HepG2 (cell line): ENCODE measurements around the gene GAPDH. TPM values are rescaled to one million over a fixed set of nuclear protein-coding genes. Genes with fewer than 3 reads are reported as not detected.

Experiments used
- CENPBD1 ChIP-seq: sonication (generic); formaldehyde crosslinking; IDR thresholded peaks from 2 replicates; pipeline ENCODE4 v1.8.0; 2022; ENCODE audit warnings: missing genetic modification reagents, low read depth, mild to moderate bottlenecking, borderline replicate concordance
- FOXJ3 ChIP-seq: sonication (generic); formaldehyde crosslinking; IDR thresholded peaks from 2 replicates; pipeline ENCODE4 v1.4.0; 2020; ENCODE audit warnings: missing genetic modification reagents, mild to moderate bottlenecking, borderline replicate concordance
- FOXP1 ChIP-seq, 2 experiments: fragments of 450-650 bp in 1 of 2; IDR thresholded peaks; 2 replicates each; pipeline ENCODE4 v1.6.1; 2017 to 2018; ENCODE audit warnings: antibody characterized with exemption in 1 of 2
- GATAD2A ChIP-seq: IDR thresholded peaks from 2 replicates; pipeline ENCODE4 v1.6.1; 2016
- IKZF4 ChIP-seq: sonication (generic); formaldehyde crosslinking; IDR thresholded peaks from 2 replicates; pipeline ENCODE4 v1.5.1; 2020; ENCODE audit warnings: borderline replicate concordance, mild to moderate bottlenecking, low read depth, missing genetic modification reagents; ENCODE audit errors: not compliant biosample characterization
- MED13 ChIP-seq: sonication (generic); formaldehyde crosslinking; IDR thresholded peaks from 2 replicates; pipeline ENCODE4 v1.5.0; 2020; ENCODE audit warnings: missing genetic modification reagents
- NFE2L2 ChIP-seq: fragments of 150-350 bp; IDR thresholded peaks from 2 replicates; pipeline ENCODE4 v1.6.1; 2014; ENCODE audit warnings: low read length
- NFKB2 ChIP-seq: sonication (generic); formaldehyde crosslinking; IDR thresholded peaks from 2 replicates; pipeline ENCODE4 v1.4.0; 2020; ENCODE audit warnings: missing genetic modification reagents, borderline replicate concordance
- NR0B2 ChIP-seq: sonication (generic); formaldehyde crosslinking; IDR thresholded peaks from 2 replicates; pipeline ENCODE4 v1.4.0; 2020; ENCODE audit warnings: mild to moderate bottlenecking, missing genetic modification reagents
- NR2C2 ChIP-seq: sonication (generic); formaldehyde crosslinking; IDR thresholded peaks from 2 replicates; pipeline ENCODE4 v1.4.0; 2020; ENCODE audit warnings: missing genetic modification reagents, mild to moderate bottlenecking, moderate library complexity, borderline replicate concordance
- THAP11 ChIP-seq: IDR thresholded peaks from 2 replicates; pipeline ENCODE4 v1.6.1; 2016; ENCODE audit warnings: missing biosample characterization, missing genetic modification reagents
- XRCC5 ChIP-seq: fragments of 200-400 bp; formaldehyde crosslinking; optimal IDR thresholded peaks from 2 replicates; pipeline ENCODE3; 2017; ENCODE audit warnings: mild to moderate bottlenecking, low read length
- ZFX ChIP-seq: sonication (generic); formaldehyde crosslinking; IDR thresholded peaks from 2 replicates; pipeline ENCODE4 v1.4.0; 2020; ENCODE audit warnings: mild to moderate bottlenecking, low read depth, missing genetic modification reagents, moderate library complexity
- ZNF136 ChIP-seq: sonication (generic); formaldehyde crosslinking; IDR thresholded peaks from 2 replicates; pipeline ENCODE4 v1.8.1; 2022; ENCODE audit warnings: low read depth, mild to moderate bottlenecking, moderate library complexity, missing genetic modification reagents
- ZNF282 ChIP-seq: fragments of 450-650 bp; IDR thresholded peaks from 2 replicates; pipeline ENCODE4 v1.6.1; 2018; ENCODE audit not compliant: partially characterized antibody
- ZNF547 ChIP-seq: sonication (generic); formaldehyde crosslinking; IDR thresholded peaks from 2 replicates; pipeline ENCODE4 v1.5.1; 2020; ENCODE audit warnings: mild to moderate bottlenecking, missing genetic modification reagents
- ZNF564 ChIP-seq: sonication (generic); formaldehyde crosslinking; IDR thresholded peaks from 2 replicates; pipeline ENCODE4 v1.8.1; 2023; ENCODE audit warnings: mild to moderate bottlenecking, missing genetic modification reagents
- ZNF776 ChIP-seq: sonication (generic); formaldehyde crosslinking; IDR thresholded peaks from 2 replicates; pipeline ENCODE4 v1.4.0; 2020; ENCODE audit warnings: mild to moderate bottlenecking, missing genetic modification reagents
- ZSCAN25 ChIP-seq: sonication (generic); formaldehyde crosslinking; IDR thresholded peaks from 2 replicates; pipeline ENCODE4 v1.8.0; 2022; ENCODE audit warnings: mild to moderate bottlenecking, missing genetic modification reagents
- polyA plus RNA-seq, 8 experiments: library from polyadenylated mRNA; depleted of rRNA in 3 of 8; stranded (reverse) in 7 of 8; unstranded in 1 of 8; fragments of >200 nt; fragmentation: Illumina TruSeq in 4 of 8; extraction: Trizol in 4 of 8; gene quantifications; 2 replicates each; pipeline versions ENCODE4 v1.2.1 to v1.2.3, GENCODE V29; 2011 to 2016; ENCODE audit warnings: low read depth in 4 of 8, missing spikeins in 1 of 8, mixed read lengths in 1 of 8; ENCODE audit not compliant: insufficient read depth in 1 of 8
- total RNA-seq, 5 experiments: library from RNA; depleted of rRNA; stranded (reverse); fragments of >200 nt; fragmentation: Illumina TruSeq; extraction: Trizol; gene quantifications; 2 replicates each; pipeline ENCODE4 v1.2.3, GENCODE V29; 2016; ENCODE audit warnings: low read depth in 1 of 5
- TF ChIP-seq, protein P1 (sequence below): sonication (generic); formaldehyde crosslinking; IDR thresholded peaks from 2 replicates; pipeline ENCODE4 v1.4.0; 2020; ENCODE audit warnings: mild to moderate bottlenecking, missing genetic modification reagents
- TF ChIP-seq, protein P2 (sequence below): sonication (generic); formaldehyde crosslinking; IDR thresholded peaks from 2 replicates; pipeline ENCODE4 v1.4.0; 2020; ENCODE audit warnings: mild to moderate bottlenecking, missing genetic modification reagents, borderline replicate concordance

GAPDH gene
- total and polyA plus RNA-seq, 2 of the 13 experiments (the other 11 are each of a cell fraction or from before 2014, with no cell fraction given): 3,038 to 12,722 TPM

- TF ChIP-seq ZNF564 (CRISPR knock-in tag) (no peak), ZNF136 (CRISPR knock-in tag) (0 out of 2 replicates have a peak, but pooled peaks have one; percentile 22), XRCC5 (peak; percentile 78), IKZF4 (CRISPR knock-in tag) (peak; percentile 48), FOXP1 (IDR thresholded peaks at IDR 0.05) (no peak), FOXP1 (CRISPR knock-in tag; IDR thresholded peaks at IDR 0.05) (no peak), NFKB2 (CRISPR knock-in tag) (peak; percentile 76; the same call in 1 of the 2 replicates), MED13 (0 out of 2 replicates have a peak, but pooled peaks have one; percentile 4), THAP11 (CRISPR knock-in tag) (peak; percentile 36; the same call in 1 of the 2 replicates), NFE2L2 (no peak), NR0B2 (0 out of 2 replicates have a peak, but pooled peaks have one; percentile 49), NR2C2 (CRISPR knock-in tag) (no peak), ZNF547 (CRISPR knock-in tag) (peak; percentile 42; the same call in 1 of the 2 replicates), ZFX (CRISPR knock-in tag) (peak; percentile 79), GATAD2A (CRISPR knock-in tag) (peak; percentile 42; the same call in 1 of the 2 replicates), ZNF282 (no peak), ZNF776 (no peak), FOXJ3 (CRISPR knock-in tag) (0 out of 2 replicates have a peak, but pooled peaks have one; percentile 25), ZSCAN25 (CRISPR knock-in tag) (peak; percentile 42; the same call in 1 of the 2 replicates), CENPBD1 (CRISPR knock-in tag) (no peak)
- TF ChIP-seq, protein P1, sequence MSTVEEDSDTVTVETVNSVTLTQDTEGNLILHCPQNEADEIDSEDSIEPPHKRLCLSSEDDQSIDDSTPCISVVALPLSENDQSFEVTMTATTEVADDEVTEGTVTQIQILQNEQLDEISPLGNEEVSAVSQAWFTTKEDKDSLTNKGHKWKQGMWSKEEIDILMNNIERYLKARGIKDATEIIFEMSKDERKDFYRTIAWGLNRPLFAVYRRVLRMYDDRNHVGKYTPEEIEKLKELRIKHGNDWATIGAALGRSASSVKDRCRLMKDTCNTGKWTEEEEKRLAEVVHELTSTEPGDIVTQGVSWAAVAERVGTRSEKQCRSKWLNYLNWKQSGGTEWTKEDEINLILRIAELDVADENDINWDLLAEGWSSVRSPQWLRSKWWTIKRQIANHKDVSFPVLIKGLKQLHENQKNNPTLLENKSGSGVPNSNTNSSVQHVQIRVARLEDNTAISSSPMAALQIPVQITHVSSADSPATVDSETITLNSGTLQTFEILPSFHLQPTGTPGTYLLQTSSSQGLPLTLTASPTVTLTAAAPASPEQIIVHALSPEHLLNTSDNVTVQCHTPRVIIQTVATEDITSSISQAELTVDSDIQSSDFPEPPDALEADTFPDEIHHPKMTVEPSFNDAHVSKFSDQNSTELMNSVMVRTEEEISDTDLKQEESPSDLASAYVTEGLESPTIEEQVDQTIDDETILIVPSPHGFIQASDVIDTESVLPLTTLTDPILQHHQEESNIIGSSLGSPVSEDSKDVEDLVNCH (CRISPR knock-in tag): 0 out of 2 replicates have a peak, but pooled peaks have one; percentile 31
- TF ChIP-seq, protein P2, sequence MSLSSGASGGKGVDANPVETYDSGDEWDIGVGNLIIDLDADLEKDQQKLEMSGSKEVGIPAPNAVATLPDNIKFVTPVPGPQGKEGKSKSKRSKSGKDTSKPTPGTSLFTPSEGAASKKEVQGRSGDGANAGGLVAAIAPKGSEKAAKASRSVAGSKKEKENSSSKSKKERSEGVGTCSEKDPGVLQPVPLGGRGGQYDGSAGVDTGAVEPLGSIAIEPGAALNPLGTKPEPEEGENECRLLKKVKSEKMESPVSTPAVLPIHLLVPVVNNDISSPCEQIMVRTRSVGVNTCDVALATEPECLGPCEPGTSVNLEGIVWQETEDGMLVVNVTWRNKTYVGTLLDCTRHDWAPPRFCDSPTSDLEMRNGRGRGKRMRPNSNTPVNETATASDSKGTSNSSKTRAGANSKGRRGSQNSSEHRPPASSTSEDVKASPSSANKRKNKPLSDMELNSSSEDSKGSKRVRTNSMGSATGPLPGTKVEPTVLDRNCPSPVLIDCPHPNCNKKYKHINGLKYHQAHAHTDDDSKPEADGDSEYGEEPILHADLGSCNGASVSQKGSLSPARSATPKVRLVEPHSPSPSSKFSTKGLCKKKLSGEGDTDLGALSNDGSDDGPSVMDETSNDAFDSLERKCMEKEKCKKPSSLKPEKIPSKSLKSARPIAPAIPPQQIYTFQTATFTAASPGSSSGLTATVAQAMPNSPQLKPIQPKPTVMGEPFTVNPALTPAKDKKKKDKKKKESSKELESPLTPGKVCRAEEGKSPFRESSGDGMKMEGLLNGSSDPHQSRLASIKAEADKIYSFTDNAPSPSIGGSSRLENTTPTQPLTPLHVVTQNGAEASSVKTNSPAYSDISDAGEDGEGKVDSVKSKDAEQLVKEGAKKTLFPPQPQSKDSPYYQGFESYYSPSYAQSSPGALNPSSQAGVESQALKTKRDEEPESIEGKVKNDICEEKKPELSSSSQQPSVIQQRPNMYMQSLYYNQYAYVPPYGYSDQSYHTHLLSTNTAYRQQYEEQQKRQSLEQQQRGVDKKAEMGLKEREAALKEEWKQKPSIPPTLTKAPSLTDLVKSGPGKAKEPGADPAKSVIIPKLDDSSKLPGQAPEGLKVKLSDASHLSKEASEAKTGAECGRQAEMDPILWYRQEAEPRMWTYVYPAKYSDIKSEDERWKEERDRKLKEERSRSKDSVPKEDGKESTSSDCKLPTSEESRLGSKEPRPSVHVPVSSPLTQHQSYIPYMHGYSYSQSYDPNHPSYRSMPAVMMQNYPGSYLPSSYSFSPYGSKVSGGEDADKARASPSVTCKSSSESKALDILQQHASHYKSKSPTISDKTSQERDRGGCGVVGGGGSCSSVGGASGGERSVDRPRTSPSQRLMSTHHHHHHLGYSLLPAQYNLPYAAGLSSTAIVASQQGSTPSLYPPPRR: no peak
Measured at GRCh38 chr12:6554168-6555017, 20.1 kb downstream of the GAPDH start (continued).
